KOPT-K1 (cell line): ENCODE results near the gene GTPBP6.

Experiments used
- H3K27ac ChIP-seq: fragments of 200-600 bp; sonication (generic); 2 replicates; pipeline ENCODE4 v1.5.1; 2016; ENCODE audit warnings: antibody characterized with exemption, mild to moderate bottlenecking, low read depth, low read length; ENCODE audit not compliant: poor library complexity, severe bottlenecking
- H3K36me3 ChIP-seq: fragments of 200-600 bp; sonication (generic); 2 replicates; pipeline ENCODE4 v1.5.1; 2017; ENCODE audit warnings: antibody characterized with exemption, mild to moderate bottlenecking, low read length, moderate library complexity; ENCODE audit not compliant: insufficient read depth
- H3K9me3 ChIP-seq: fragments of 200-600 bp; sonication (generic); 2 replicates; pipeline ENCODE4 v1.5.1; 2017; ENCODE audit warnings: antibody characterized with exemption, low read length, mild to moderate bottlenecking; ENCODE audit not compliant: insufficient read depth, poor library complexity, severe bottlenecking

Gene GTPBP6, protein sequence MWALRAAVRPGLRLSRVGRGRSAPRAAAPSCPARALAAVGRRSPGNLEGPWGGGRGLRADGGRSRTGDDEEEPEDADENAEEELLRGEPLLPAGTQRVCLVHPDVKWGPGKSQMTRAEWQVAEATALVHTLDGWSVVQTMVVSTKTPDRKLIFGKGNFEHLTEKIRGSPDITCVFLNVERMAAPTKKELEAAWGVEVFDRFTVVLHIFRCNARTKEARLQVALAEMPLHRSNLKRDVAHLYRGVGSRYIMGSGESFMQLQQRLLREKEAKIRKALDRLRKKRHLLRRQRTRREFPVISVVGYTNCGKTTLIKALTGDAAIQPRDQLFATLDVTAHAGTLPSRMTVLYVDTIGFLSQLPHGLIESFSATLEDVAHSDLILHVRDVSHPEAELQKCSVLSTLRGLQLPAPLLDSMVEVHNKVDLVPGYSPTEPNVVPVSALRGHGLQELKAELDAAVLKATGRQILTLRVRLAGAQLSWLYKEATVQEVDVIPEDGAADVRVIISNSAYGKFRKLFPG

DNA sequence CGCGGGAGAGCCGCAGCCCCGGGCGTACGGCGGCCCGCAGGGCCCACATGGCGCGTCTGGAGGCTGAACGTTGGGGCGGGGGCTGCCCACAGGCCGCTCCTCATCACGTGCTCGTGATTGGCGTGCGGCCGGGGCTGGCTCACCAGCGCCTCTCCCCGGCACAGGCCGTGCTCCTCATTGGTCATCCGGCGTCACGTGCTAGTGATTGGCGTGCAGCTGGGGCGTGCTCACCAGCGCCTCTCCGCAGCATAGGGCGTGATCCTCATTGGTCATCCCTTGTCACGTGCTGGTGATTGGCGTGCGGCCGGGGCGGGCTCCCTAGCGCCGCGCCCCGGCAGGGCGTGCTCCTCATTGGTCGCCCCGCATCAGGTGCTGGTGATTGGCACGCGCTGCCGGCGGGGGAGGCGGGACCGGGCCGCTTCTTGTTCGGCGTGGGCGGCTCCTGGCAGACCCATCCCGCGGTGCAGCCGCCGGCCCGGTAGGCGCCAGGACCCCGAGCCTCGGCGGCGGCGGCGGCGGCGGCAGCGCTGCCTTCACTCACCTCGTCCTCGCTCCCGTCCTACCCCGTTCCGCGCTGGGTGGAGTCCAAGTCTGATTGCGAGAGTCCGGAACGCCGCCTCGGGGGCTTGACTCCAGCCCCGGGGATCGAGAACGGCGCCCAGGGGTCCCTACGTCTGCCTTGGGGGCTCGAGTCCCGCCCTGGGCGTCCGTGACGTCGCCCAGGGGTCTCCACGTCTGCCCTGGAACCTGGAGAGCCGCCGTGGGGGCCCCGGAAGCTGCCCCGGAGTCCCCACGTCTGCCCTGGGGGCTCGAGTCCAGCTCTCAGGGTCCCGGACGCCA, at the start of gene GTPBP6:
Gene GTPBP6, minus strand, starts transcription at position 58 of the 840 bp plus-strand sequence. Its CDS starts 9 bp downstream, at position 49.
- Histone ChIP-seq H3K36me3 (peaks cover 32% of the 10 kb centered on the region), H3K27ac (peak within 1 kb of the TSS; percentile 96), H3K9me3 (no peaks in the 10 kb centered on the region)

DNA sequence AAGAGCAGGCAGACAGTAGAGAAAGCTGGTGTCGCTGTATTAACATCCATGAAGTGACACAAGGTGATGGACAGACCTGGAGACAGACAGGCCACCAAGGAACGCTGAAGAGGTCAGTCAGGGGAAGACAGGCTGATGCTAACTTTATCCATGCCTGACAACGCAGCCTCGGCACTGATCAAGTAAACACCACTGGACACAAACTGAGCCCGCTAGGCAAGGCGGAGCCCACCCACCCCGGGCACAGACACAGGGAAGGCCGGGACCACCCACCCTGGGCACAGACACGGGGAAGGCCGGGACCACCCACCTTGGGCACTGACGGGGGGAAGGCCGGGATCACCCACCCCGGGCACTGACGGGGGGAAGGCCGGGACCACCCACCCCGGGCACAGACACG, 49.3 kb upstream of the GTPBP6 start:
- Histone ChIP-seq H3K9me3 (peaks cover 14% of the 10 kb centered on the region), H3K36me3 (peaks cover 25% of the 10 kb centered on the region), H3K27ac (no peak overlapping the region)

DNA sequence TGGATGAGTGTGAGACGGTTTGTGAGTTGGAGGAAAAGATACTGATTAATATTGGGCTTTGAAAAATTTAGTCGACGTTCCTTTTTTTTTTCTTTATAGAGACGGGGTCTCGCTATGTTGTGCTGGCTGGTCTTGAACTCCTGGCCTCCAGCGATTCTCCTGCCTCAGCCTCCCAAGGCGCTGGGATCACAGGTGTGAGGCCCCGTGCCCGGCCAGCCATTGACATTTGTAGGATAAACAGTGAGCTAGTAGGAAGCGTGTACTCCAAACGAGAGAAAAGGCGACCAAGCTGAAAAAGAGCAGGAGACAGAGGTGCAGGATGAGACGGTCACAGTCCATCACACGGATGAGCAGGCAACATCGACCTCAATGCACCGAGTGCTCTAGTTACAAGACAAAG, 48.8 kb upstream of the GTPBP6 start:
- H3K36me3 ChIP-seq = peaks cover 30% of the 10 kb centered on the region
- H3K9me3 ChIP-seq = peaks cover 19% of the 10 kb centered on the region
- no peak overlapping the region for H3K27ac ChIP-seq

DNA sequence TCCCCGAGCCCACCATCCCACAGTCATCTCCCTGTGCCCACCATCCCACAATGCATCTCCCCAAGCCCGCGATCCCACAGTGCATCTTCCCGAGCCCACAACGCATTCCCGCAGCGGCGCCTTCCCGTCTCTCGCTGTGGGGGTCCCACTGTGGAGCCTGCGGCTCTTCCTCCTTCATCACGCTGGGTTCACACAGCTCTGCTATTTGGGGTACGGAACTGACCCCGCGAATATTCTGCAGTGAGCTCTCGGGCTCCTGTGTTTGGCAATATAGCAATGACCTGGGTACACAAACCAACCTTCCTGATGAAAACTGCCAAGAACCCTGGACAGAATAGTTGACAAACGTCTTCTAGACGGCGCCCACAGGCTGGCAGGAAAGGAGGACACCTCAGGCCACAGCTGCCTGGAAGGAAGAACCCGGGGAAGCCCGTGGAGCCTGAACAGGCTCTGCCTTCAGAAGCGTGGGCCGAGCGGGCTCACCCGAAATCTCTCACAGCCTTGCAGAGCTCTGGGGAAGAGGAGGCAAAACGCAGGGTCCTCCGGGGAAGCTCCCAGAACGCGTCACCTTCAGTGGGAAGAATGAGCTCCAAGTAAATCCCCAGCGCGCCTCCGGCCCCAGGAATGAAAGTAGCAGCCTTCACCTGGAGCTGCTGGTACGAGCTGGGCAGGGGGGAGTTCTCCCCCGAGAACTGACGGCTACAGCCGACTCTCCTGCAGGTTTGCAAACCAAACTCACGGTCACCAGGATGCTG, 45.2 kb upstream of the GTPBP6 start:
- H3K27ac ChIP-seq = no peak overlapping the region
- H3K36me3 ChIP-seq = peaks cover 66% of the 10 kb centered on the region

DNA sequence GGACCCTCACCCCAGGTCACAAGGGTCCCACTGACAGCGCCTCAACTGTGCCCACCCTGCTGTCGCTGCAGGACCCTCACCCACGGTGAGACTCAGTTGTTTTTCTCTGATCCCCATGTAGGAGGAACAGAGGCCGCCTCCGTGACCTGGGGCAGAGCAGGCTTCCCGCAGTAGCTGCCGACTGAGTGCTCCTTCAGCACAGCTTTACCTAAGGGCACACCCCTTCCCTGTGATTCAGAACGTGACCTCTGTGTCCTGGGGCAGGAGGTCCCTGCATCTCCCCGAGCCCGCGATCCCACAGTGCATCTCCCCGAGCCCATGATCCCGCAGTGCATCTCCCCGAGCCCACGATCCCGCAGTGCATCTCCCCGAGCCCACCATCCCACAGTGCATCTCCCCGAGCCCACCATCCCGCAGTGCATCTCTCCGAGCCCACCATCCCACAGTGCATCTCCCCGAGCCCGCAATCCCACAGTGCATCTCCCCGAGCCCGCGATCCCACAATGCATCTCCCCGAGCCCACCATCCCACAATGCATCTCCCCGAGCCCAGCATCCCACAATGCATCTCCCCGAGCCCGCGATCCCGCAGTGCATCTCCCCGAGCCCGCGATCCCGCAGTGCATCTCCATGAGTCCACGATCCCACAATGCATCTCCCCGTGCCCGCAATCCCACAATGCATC, 44.5 kb upstream of the GTPBP6 start:
- H3K36me3 ChIP-seq = peaks cover 71% of the 10 kb centered on the region
- H3K27ac ChIP-seq = no peak overlapping the region
- peaks cover 56% of the 10 kb centered on the region for H3K9me3 ChIP-seq

More for the DNA sequence above, 45.2 kb upstream of the GTPBP6 start:
- peaks cover 55% of the 10 kb centered on the region for H3K9me3 ChIP-seq

DNA sequence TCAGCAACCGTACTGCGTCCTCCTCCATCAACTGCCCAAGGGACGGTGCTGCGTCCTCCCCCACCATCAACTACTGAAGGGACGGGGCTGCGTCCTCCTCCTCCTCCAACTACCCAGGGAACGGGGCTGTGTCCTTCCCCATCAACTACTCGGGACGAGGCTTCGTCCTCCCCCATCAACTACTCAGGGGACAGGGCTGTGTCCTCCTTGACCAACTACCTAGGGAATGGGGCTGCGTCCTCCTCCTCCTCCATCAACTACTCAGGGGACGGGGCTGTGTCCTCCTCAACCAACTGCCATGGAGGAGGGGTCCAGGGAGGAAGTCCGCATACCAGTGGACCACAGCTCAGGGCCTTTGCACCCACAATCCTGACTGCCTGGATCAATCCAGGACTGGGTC, 43.8 kb upstream of the GTPBP6 start:
- H3K27ac ChIP-seq = no peak overlapping the region
- H3K36me3 ChIP-seq = peaks cover 68% of the 10 kb centered on the region
- H3K9me3 ChIP-seq = peaks cover 56% of the 10 kb centered on the region

DNA sequence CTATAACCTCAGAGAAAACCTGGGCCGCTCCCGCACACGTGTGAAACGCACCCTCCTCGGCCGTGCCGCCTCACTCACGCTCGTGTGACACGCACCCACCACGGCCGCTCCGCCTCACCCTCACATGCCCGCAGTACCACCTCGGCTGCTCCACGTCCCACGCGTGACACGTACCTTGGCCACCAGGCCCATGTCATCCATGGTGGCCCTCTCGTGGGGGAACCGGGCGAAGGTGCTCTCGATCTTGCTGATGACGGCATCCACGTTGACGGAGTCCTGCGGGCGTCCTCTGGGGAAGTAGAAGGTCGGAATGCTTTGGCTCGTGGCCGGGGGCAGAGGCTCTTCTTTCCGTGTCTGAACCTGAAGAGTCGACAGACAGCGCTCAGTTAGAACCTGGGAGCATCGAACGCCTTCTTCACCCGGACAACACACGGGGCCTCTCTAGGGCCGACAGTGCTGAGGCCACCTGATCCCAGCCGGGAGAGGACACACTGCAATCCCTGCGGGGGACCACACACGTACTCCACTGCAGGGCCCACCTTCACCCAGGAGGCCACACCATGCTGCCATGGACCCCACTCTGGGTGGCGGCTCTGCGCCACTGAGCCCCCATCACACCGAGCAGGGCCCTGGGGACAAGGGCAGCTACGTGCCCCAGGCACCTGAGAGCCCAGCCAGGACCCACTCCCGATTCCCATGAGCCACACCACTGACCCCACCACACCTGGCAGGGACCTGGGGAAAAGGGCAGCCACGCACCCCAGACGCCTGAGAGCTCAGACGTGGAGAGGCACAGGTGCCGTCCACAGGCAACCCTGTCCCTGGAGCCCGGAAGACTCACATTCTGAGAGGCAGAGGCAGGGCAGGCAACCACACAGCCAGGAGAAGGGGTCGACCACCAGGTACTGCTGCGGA, 42.9 kb upstream of the GTPBP6 start:
- H3K27ac ChIP-seq = no peak overlapping the region
- peaks cover 62% of the 10 kb centered on the region for H3K36me3 ChIP-seq
- H3K9me3 ChIP-seq = peaks cover 56% of the 10 kb centered on the region

DNA sequence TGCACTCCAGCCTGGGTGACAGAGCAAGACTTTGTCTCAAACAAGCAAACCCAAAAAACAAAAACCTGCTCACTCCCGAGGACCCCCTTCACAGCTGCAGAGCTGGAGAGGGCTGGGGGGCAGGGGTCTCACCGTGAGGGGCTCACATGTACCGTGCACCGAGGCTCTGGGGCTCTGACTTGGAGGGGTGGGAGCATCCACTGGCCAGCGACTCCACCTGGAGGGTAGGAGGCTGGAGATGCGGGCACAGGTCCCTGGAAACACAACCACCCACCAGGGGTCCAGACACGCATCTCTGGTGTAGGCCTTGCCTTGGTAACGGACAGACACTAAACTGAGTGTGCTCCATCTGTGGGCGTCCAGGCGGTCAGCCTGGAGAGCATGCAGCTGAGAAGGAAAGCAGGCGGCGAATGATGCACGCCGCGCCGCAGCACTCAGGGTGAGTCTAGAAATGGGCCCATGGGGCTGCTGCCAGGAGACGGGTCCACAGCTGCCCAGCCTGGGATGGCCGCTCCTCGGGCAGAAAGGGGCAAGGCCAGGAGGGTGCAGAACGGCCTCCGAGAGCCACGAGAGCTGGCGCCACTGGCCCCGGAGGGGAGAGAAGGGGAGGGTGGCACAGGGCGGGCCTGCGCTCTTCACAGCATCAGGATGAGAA, 42.0 kb upstream of the GTPBP6 start:
- Histone ChIP-seq H3K9me3 (peaks cover 56% of the 10 kb centered on the region), H3K27ac (no peak overlapping the region), H3K36me3 (peaks cover 66% of the 10 kb centered on the region)

DNA sequence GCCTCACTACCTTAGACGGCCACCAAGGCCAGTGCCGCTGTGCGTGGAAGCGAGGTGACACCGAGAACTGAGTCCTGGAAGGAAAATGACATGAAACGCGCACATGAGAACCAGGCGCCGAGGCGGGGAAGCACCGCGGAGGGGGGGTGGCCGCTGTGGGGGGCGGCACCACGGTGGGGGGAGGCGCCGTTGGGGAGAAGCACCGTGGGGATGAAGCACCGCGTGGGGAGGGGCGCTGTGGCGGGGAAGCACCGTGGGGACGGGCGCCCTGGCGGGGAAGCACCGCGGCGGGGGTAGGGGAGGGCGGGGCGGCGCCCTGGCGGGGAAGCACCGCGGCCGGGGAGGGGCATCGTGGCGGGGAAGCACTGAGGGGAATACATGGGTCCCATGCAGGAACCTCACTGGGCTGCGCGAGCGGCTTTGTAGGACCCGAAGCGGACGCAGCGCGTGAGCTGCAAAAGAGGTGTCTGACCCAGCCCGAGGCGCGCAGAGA, 40.1 kb upstream of the GTPBP6 start:
- Histone ChIP-seq H3K36me3 (peaks cover 75% of the 10 kb centered on the region), H3K27ac (peak overlapping the region; percentile 94), H3K9me3 (peaks cover 50% of the 10 kb centered on the region)

DNA sequence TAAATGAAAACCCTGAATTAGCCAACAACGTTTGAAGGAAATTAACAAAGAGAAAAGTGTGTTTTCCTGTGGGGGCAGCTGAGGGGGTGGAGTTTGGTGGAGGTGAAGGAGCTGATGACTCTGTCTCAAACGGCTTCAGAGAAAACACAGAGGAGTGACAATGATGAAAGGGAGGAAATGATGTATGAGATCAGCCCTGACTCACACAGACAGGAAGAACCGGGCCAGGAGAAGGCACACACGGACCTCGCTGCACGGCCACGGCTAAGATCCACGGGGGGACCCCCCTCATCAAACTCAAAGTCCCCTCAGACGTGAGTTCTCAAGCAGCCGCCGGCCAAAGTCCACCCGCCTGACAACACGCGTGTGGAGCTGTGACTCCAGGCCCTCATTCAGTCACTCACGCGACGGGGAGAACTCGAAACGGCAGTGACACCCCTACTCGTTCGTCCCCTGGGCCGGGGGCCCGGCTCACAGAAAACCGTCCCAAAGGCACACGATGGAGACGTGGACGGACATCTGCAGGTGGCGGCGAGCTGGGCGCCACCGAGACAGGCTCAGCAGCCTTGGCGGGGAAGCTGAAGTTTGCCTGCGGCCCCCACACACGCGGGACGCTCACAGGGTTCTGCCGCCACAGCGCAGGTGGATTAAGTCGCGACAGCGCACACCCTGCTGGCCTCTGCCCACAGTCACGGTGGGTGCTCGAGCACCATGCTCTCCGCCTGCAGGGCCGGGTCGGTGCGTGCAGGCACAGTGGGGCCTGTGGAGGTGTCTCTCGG, 39.3 kb upstream of the GTPBP6 start:
- H3K36me3 ChIP-seq = peaks cover 72% of the 10 kb centered on the region
- H3K9me3 ChIP-seq = peaks cover 42% of the 10 kb centered on the region
- H3K27ac ChIP-seq = peak overlapping the region; percentile 94

DNA sequence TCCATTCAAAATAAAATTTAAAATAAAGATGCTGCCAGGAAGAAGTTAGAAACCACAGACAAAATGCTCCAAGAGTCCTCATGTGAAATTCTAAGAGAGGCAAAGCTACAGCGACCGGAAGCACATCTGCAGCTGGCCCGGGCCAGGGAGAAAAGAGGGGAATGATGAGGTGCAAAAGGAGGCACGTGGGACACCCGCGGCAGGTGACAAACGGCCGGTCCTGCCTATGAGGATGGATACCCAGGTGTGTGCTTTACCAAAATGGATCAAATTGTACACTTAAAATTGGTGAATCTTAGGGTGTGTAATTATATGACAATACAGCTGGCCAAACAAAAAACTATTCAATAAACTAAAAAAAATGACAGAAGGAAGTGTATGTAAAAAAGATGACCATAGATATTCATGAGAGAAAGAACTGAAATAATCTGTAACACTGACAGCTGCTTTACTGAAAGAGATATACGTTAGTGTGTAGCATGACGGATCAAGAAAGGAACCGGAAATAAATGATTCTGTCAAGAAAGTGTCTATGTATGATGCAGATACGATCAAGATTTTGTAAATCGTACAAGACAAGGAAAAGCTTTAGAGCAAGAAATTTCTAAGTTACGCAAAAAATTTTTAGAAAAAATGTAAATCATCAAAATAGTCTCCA, 38.6 kb upstream of the GTPBP6 start:
- peaks cover 72% of the 10 kb centered on the region for H3K36me3 ChIP-seq
- H3K27ac ChIP-seq = peak overlapping the region; percentile 94
- peaks cover 35% of the 10 kb centered on the region for H3K9me3 ChIP-seq

DNA sequence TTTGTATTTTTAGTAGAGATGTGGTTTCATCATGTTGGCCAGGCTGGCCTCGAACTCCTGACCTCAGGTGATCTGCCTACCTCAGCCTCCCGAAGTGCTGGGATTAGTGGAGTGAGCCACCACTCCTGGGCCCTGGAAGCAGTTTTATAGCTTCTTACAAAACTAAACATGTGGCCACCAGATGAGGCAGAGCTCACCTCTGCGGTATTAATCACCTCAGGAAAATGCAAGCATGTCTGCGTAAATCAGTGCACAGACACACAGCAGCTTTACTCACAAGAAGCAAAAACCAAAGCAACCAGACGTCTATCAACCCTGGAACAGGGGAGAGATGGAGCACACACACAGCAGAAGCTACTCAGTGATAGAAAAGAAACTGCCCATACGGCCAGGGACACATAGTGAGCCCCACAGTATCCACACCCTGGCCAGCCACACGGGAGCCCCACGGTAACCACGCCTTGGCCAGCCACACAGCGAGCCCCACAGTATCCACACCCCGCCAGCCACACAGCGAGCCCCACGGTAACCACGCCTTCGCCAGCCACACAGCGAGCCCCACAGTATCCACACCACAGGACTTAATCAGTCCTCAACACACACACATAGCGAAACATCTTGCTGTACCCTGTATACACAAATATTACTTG, 37.9 kb upstream of the GTPBP6 start:
- H3K9me3 ChIP-seq = peaks cover 28% of the 10 kb centered on the region
- H3K27ac ChIP-seq = peak overlapping the region; percentile 94
- H3K36me3 ChIP-seq = peaks cover 72% of the 10 kb centered on the region
